ENCODE measurements around the gene RAB3GAP1. TPM values are rescaled to one million over a fixed set of nuclear protein-coding genes. Genes with fewer than 3 reads are reported as not detected.
"Not testable (repeated sequence)": the region's sequence is repeated elsewhere in the genome, so short reads cannot be mapped to it uniquely, and the experiment has no call there.

The RAB3GAP1 gene
- total and polyA plus RNA-seq, 12 donors, result 12.9 to 48.5 (median 33.8) TPM

GRCh38 chr2:135078417-135078816, 26.3 kb downstream of the RAB3GAP1 start:
- no peaks in the 10 kb centered on the region for H3K4me1 ChIP-seq (replicated peaks in 1 of 2)

DNA sequence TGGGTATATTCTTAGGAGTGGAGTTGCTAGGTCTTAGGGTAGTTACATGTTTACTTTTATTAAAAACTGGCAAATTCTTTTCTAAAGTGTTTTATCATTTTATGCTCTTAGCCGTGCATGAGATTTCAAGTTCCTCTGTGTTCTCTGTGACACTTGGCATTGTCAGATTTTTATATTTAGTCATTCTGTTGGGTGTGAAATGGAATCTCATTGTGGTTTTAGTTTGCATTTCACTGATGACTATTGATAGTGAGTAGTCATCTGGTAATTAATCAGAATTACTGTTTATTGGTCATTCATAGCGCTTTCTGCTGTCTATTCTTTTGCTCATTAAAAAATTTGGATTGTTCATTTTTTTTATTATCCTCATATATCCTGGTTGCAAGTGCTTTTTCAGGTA, 34.1 kb downstream of the RAB3GAP1 start:
- Histone ChIP-seq H3K27ac (no peak overlapping the region), H3K4me3 (no peak overlapping the region), H3K27me3 (no peaks in the 10 kb centered on the region), H3K36me3 (replicated peaks in 1 of 2) (no peaks in the 10 kb centered on the region), H3K9me3 (replicated peaks in 1 of 3) (no peaks in the 10 kb centered on the region), H3K4me1 (replicated peaks in 1 of 2) (no peaks in the 10 kb centered on the region)
- TF ChIP-seq POLR2A (IDR thresholded peaks at IDR 0.05), result no peak
- TF ChIP-seq, protein P1, sequence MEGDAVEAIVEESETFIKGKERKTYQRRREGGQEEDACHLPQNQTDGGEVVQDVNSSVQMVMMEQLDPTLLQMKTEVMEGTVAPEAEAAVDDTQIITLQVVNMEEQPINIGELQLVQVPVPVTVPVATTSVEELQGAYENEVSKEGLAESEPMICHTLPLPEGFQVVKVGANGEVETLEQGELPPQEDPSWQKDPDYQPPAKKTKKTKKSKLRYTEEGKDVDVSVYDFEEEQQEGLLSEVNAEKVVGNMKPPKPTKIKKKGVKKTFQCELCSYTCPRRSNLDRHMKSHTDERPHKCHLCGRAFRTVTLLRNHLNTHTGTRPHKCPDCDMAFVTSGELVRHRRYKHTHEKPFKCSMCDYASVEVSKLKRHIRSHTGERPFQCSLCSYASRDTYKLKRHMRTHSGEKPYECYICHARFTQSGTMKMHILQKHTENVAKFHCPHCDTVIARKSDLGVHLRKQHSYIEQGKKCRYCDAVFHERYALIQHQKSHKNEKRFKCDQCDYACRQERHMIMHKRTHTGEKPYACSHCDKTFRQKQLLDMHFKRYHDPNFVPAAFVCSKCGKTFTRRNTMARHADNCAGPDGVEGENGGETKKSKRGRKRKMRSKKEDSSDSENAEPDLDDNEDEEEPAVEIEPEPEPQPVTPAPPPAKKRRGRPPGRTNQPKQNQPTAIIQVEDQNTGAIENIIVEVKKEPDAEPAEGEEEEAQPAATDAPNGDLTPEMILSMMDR (IDR thresholded peaks at IDR 0.05), result no peak
- intact Hi-C loops (cut with DNase I), result no loop called here
- 85 to 97% (median 90%) methylated on average over 2 of the region's 2 CpGs for WGBS, 4 donors
- DNase-seq, result no peak

More at GRCh38 chr2:135078417-135078816, 26.3 kb downstream of the RAB3GAP1 start:
- no peaks in the 10 kb centered on the region for H3K36me3 ChIP-seq (replicated peaks in 1 of 2)
- H3K9me3 ChIP-seq (replicated peaks in 1 of 3), result no peaks in the 10 kb centered on the region
- H3K4me3 ChIP-seq, result no peak overlapping the region
- intact Hi-C loops (cut with DNase I), result no loop called here
- H3K27me3 ChIP-seq, result no peaks in the 10 kb centered on the region
- DNase-seq, result no peak
- TF ChIP-seq, protein P1 (IDR thresholded peaks at IDR 0.05), result no peak
- no peak for TF ChIP-seq POLR2A (IDR thresholded peaks at IDR 0.05)
- H3K27ac ChIP-seq, result no peak overlapping the region

DNA sequence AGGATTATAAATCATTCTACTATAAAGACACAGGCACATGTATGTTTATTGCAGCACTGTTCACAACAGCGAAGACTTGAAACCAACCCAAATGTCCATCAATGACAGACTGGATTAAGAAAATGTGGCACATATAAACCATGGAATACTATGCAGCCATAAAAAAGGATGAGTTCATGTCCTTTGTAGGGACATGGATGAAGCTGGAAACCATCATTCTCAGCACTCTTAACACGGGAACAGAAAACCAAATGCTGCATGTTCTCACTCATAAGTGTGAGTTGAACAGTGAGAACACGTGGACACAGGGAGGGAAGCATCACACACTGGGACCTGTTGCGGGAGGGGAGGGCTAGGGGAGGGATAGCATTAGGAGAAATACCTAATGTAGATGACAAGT, 37.5 kb downstream of the RAB3GAP1 start:
- H3K4me3 ChIP-seq; H3K9me3 ChIP-seq (replicated peaks in 1 of 3); DNase-seq; H3K27me3 ChIP-seq; intact Hi-C loops (cut with DNase I); H3K4me1 ChIP-seq (replicated peaks in 1 of 2); H3K27ac ChIP-seq; H3K36me3 ChIP-seq (replicated peaks in 1 of 2): not testable (repeated sequence)
- 93 to 100% (median 99%) methylated on average over 4 of the region's 4 CpGs for WGBS, 4 donors

GRCh38 chr2:135091681-135092080, 39.6 kb downstream of the RAB3GAP1 start:
- Histone ChIP-seq H3K27ac (no peak overlapping the region), H3K4me1 (replicated peaks in 1 of 2) (no peaks in the 10 kb centered on the region), H3K27me3 (no peaks in the 10 kb centered on the region), H3K4me3 (no peak overlapping the region), H3K9me3 (replicated peaks in 1 of 3) (no peaks in the 10 kb centered on the region), H3K36me3 (replicated peaks in 1 of 2) (no peaks in the 10 kb centered on the region)
- intact Hi-C loops (cut with DNase I), result no loop called here
- WGBS, 4 donors, result 94 to 98% (median 97%) methylated on average over 1 of the region's 1 CpG
- DNase-seq, result no peak
- TF ChIP-seq, protein P1 (IDR thresholded peaks at IDR 0.05), result no peak
- TF ChIP-seq POLR2A (IDR thresholded peaks at IDR 0.05), result no peak

DNA sequence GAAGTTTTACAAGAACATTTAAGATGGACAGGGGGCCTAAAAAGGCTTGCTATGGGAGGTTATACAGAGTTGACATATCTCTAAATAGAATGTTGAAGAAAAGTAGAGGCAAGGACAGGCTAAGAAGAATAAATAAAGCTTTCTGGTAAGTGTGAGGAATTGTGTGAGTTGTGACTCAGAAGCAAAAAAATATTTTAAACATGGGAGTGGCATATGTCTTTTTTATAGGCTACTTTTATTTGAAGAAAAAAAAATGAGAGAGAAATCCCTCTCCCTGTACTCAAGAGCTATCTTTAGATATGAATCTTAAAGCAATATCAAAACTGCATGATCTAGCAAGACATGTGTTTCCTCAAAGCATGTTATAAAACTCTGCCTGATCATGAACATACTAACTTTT, 41.1 kb downstream of the RAB3GAP1 start:
- Histone ChIP-seq H3K36me3 (replicated peaks in 1 of 2) (no peaks in the 10 kb centered on the region), H3K27ac (no peak overlapping the region), H3K4me1 (replicated peaks in 1 of 2) (no peaks in the 10 kb centered on the region), H3K9me3 (replicated peaks in 1 of 3) (no peaks in the 10 kb centered on the region), H3K27me3 (no peaks in the 10 kb centered on the region), H3K4me3 (no peak overlapping the region)
- intact Hi-C loops (cut with DNase I), result no loop called here
- no peak for TF ChIP-seq POLR2A (IDR thresholded peaks at IDR 0.05)
- TF ChIP-seq, protein P1 (IDR thresholded peaks at IDR 0.05), result no peak
- no peak for DNase-seq

Data from adrenal gland (tissue), 12 donors.